ENCODE data around the gene COL9A3.

The COL9A3 gene

DNA sequence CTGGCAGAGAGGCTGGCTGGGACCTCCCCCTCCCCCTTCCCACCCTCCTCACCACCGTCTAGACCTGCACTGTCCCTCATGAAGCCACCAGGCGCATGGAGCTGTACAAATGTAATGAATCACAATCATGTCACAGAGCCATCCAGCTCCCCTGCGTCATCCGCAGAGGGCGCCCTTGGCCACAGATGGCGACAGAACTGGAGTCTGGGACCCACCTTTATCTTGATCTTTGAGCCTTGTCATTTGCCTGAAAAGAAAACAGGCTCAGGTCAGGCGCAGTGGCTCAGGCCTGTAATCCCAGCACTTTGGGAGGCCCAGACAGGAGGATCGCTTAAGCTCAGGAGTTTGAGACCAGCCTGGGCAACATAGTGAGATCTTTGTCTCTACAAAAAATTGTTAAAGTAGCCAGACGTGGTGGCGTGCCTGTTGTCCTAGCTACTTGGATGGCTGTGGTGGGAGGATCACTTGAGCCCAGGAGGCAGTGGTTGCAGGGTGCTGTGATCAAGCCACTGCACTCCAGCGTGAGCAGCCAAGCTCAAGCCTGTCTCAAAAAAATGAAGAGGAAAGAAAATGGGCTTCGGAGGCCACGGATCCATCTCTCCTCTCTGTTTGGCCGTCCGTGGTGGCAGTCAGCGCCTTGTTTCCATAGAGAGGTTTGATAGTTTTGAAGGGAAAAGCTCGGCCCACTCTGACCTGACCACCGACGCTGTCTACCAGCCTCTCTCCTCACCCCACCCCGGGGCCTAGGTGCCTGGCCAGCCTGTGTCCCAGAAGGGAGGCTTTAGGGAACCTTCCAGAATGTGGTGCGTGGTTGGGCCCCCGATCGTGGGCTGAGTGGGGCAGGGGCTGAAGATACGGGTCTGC, 6.2 kb downstream of the COL9A3 start:
- TF ChIP-seq RAD21 (IDR thresholded peaks at IDR 0.05; ENCODE audit: low read depth) (peak; percentile 72), NFIC (IDR thresholded peaks at IDR 0.05) (no peak)

- TF ChIP-seq CREB1 (IDR thresholded peaks at IDR 0.05; ENCODE audit: low read depth), result no peak
- TF ChIP-seq TCF12 (IDR thresholded peaks at IDR 0.05; ENCODE audit: low read depth), result no peak; the same call in none of the 2 replicates
- no peak for TF ChIP-seq RAD21 (IDR thresholded peaks at IDR 0.05; ENCODE audit: low read depth)
- TF ChIP-seq ZBTB7A (IDR thresholded peaks at IDR 0.05; ENCODE audit: low read depth), result peak; percentile 47
- TF ChIP-seq, protein P1, sequence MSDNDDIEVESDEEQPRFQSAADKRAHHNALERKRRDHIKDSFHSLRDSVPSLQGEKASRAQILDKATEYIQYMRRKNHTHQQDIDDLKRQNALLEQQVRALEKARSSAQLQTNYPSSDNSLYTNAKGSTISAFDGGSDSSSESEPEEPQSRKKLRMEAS (IDR thresholded peaks at IDR 0.05), result no peak
- no peak for TF ChIP-seq EGR1 (IDR thresholded peaks at IDR 0.05)
- peak; percentile 45 for TF ChIP-seq NFIC (IDR thresholded peaks at IDR 0.05)
- no peak for TF ChIP-seq CEBPB (IDR thresholded peaks at IDR 0.05)
- TF ChIP-seq YY1 (IDR thresholded peaks at IDR 0.05; ENCODE audit: low read depth), result peak; percentile 55
- peak; percentile 80 for TF ChIP-seq TEAD4 (IDR thresholded peaks at IDR 0.05)
- TF ChIP-seq, protein P2, sequence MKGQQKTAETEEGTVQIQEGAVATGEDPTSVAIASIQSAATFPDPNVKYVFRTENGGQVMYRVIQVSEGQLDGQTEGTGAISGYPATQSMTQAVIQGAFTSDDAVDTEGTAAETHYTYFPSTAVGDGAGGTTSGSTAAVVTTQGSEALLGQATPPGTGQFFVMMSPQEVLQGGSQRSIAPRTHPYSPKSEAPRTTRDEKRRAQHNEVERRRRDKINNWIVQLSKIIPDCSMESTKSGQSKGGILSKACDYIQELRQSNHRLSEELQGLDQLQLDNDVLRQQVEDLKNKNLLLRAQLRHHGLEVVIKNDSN (IDR thresholded peaks at IDR 0.05), result no peak
- TF ChIP-seq REST (IDR thresholded peaks at IDR 0.05; ENCODE audit: low read depth), result no peak
- TF ChIP-seq FOXM1 (IDR thresholded peaks at IDR 0.05; ENCODE audit: borderline replicate concordance, low read depth), result no peak
- TF ChIP-seq TAF1 (IDR thresholded peaks at IDR 0.05; ENCODE audit: low read depth), result no peak
- TF ChIP-seq EP300 (IDR thresholded peaks at IDR 0.05; ENCODE audit: borderline replicate concordance), result 0 out of 2 replicates have a peak, but pooled peaks have one; percentile 39
Observed at GRCh38 chr20:62823688-62824475, 7.0 kb downstream of the COL9A3 start.

- TF ChIP-seq EP300 (IDR thresholded peaks at IDR 0.05; ENCODE audit: borderline replicate concordance) (peak; percentile 55), TEAD4 (IDR thresholded peaks at IDR 0.05) (peak; percentile 50; the same call in 1 of the 2 replicates), ZBTB7A (IDR thresholded peaks at IDR 0.05; ENCODE audit: low read depth) (peak; percentile 34; the same call in 1 of the 2 replicates), FOXM1 (IDR thresholded peaks at IDR 0.05; ENCODE audit: borderline replicate concordance, low read depth) (no peak)
Observed at GRCh38 chr20:62824476-62825332, 7.9 kb downstream of the COL9A3 start.

GRCh38 chr20:62825333-62825985, 8.6 kb downstream of the COL9A3 start:
- TF ChIP-seq, protein P2 (IDR thresholded peaks at IDR 0.05), result no peak
- no peak for TF ChIP-seq NFIC (IDR thresholded peaks at IDR 0.05)
- TF ChIP-seq, protein P1 (IDR thresholded peaks at IDR 0.05), result no peak
- no peak for TF ChIP-seq TAF1 (IDR thresholded peaks at IDR 0.05; ENCODE audit: low read depth)
- no peak for TF ChIP-seq TEAD4 (IDR thresholded peaks at IDR 0.05)
- no peak for TF ChIP-seq ZBTB7A (IDR thresholded peaks at IDR 0.05; ENCODE audit: low read depth)
- TF ChIP-seq CEBPB (IDR thresholded peaks at IDR 0.05), result no peak
- no peak for TF ChIP-seq FOXM1 (IDR thresholded peaks at IDR 0.05; ENCODE audit: borderline replicate concordance, low read depth)
- TF ChIP-seq EGR1 (IDR thresholded peaks at IDR 0.05), result no peak
- no peak for TF ChIP-seq RAD21 (IDR thresholded peaks at IDR 0.05; ENCODE audit: low read depth)
- TF ChIP-seq TCF12 (IDR thresholded peaks at IDR 0.05; ENCODE audit: low read depth), result no peak
- no peak for TF ChIP-seq CREB1 (IDR thresholded peaks at IDR 0.05; ENCODE audit: low read depth)
- no peak for TF ChIP-seq REST (IDR thresholded peaks at IDR 0.05; ENCODE audit: low read depth)
